ENCODE results near the gene OPN4. TPM values are rescaled to one million over a fixed set of nuclear protein-coding genes. Genes with fewer than 3 reads are reported as not detected.

Gene OPN4
- total RNA-seq, 2 experiments from 2014 or later = not detected

GRCh38 chr10:86661161-86662025 lies 7.0 kb downstream of the OPN4 start:
- Histone ChIP-seq H3K79me2 (ENCODE audit: insufficient read depth, low read depth, low read length) (no peaks in the 10 kb centered on the region), H3K4me2 (ENCODE audit: low read length) (no peak overlapping the region), H3K4me1 (ENCODE audit: insufficient read depth, low read length, poor library complexity, severe bottlenecking) (no peaks in the 10 kb centered on the region), H2AFZ (ENCODE audit: low read length) (no peak overlapping the region), H3K36me3 (ENCODE audit: insufficient read depth, low read length) (no peaks in the 10 kb centered on the region), H3K9me2 (ENCODE audit: insufficient read depth, low read length) (no peaks in the 10 kb centered on the region), H3K27ac (ENCODE audit: low read depth, low read length, poor library complexity, severe bottlenecking) (no peak overlapping the region), H4K20me1 (ENCODE audit: insufficient read depth, low read length) (no peaks in the 10 kb centered on the region), H3K4me3 (ENCODE audit: low read depth, low read length, poor library complexity, severe bottlenecking) (no peak overlapping the region), H3K9me3 (ENCODE audit: low read length) (no peaks in the 10 kb centered on the region)
- intact Hi-C loops (cut with micrococcal nuclease; ENCODE audit: unreplicated experiment) = no loop called here
- TF ChIP-seq EZH2phosphoT487 (IDR thresholded peaks at IDR 0.05; ENCODE audit: borderline replicate concordance, low read depth, low read length) = no peak
- CTCF ChIA-PET (ENCODE audit: unreplicated experiment) = interaction anchor here (0.6 kb wide), 1 partner anchor 155 kb away, joined by 3 read pairs; no protein-coding TSS in a partner anchor
- no peak for DNase-seq (ENCODE audit: low spot score)
- POLR2A ChIA-PET = interaction anchor here (0.6 to 1.1 kb wide), 2 partner anchors 19 to 843 kb away, joined by 4 to 9 read pairs; no protein-coding TSS in a partner anchor
- BruUV-seq (replicated peaks) = no TSS peak

- Histone ChIP-seq H3K4me1 (ENCODE audit: insufficient read depth, low read length, poor library complexity, severe bottlenecking) (no peaks in the 10 kb centered on the region), H3K9me3 (ENCODE audit: low read length) (no peaks in the 10 kb centered on the region), H3K79me2 (ENCODE audit: insufficient read depth, low read depth, low read length) (no peaks in the 10 kb centered on the region), H3K4me2 (ENCODE audit: low read length) (no peak overlapping the region), H3K4me3 (ENCODE audit: low read depth, low read length, poor library complexity, severe bottlenecking) (no peak overlapping the region), H3K27ac (ENCODE audit: low read depth, low read length, poor library complexity, severe bottlenecking) (no peak overlapping the region), H4K20me1 (ENCODE audit: insufficient read depth, low read length) (no peaks in the 10 kb centered on the region), H2AFZ (ENCODE audit: low read length) (no peak overlapping the region), H3K9me2 (ENCODE audit: insufficient read depth, low read length) (no peaks in the 10 kb centered on the region), H3K36me3 (ENCODE audit: insufficient read depth, low read length) (no peaks in the 10 kb centered on the region)
- no TSS peak for BruUV-seq (replicated peaks)
- ChIA-PET CTCF (ENCODE audit: unreplicated experiment) (interaction anchor here (0.6 kb wide), 1 partner anchor 156 kb away, joined by 3 read pairs; no protein-coding TSS in a partner anchor), POLR2A (interaction anchor here (0.6 to 1.1 kb wide), 2 partner anchors 20 to 842 kb away, joined by 4 to 9 read pairs; no protein-coding TSS in a partner anchor)
- no peak for TF ChIP-seq CTCF (conservative IDR thresholded peaks at IDR 0.05; ENCODE audit: low read length)
- no peak for TF ChIP-seq EZH2phosphoT487 (IDR thresholded peaks at IDR 0.05; ENCODE audit: borderline replicate concordance, low read depth, low read length)
- intact Hi-C loops (cut with micrococcal nuclease; ENCODE audit: unreplicated experiment) = no loop called here
- no peak for DNase-seq (ENCODE audit: low spot score)
Observed at GRCh38 chr10:86662186-86663045, 8.1 kb downstream of the OPN4 start.

GRCh38 chr10:86663046-86663345 lies 8.6 kb downstream of the OPN4 start:
- no TSS peak for BruUV-seq (replicated peaks)
- H3K4me2 ChIP-seq (ENCODE audit: low read length) = no peak overlapping the region
- H4K20me1 ChIP-seq (ENCODE audit: insufficient read depth, low read length) = no peaks in the 10 kb centered on the region
- TF ChIP-seq CTCF (conservative IDR thresholded peaks at IDR 0.05; ENCODE audit: low read length) = no peak
- no peak for TF ChIP-seq EZH2phosphoT487 (IDR thresholded peaks at IDR 0.05; ENCODE audit: borderline replicate concordance, low read depth, low read length)
- no peaks in the 10 kb centered on the region for H3K4me1 ChIP-seq (ENCODE audit: insufficient read depth, low read length, poor library complexity, severe bottlenecking)
- DNase-seq (ENCODE audit: low spot score) = no peak
- ChIA-PET CTCF (ENCODE audit: unreplicated experiment) (no interaction called here), POLR2A (no interaction called here)
- no peaks in the 10 kb centered on the region for H3K9me3 ChIP-seq (ENCODE audit: low read length)
- intact Hi-C loops (cut with micrococcal nuclease; ENCODE audit: unreplicated experiment) = no loop called here
- H3K79me2 ChIP-seq (ENCODE audit: insufficient read depth, low read depth, low read length) = no peaks in the 10 kb centered on the region
- no peak overlapping the region for H2AFZ ChIP-seq (ENCODE audit: low read length)
- H3K4me3 ChIP-seq (ENCODE audit: low read depth, low read length, poor library complexity, severe bottlenecking) = no peak overlapping the region
- no peak overlapping the region for H3K27ac ChIP-seq (ENCODE audit: low read depth, low read length, poor library complexity, severe bottlenecking)
- H3K9me2 ChIP-seq (ENCODE audit: insufficient read depth, low read length) = no peaks in the 10 kb centered on the region
- H3K36me3 ChIP-seq (ENCODE audit: insufficient read depth, low read length) = no peaks in the 10 kb centered on the region

Data from OCI-LY7 (cell line).